SK-N-SH (cell line): ENCODE measurements around the gene PRKN. TPM values are rescaled to one million over a fixed set of nuclear protein-coding genes. Genes with fewer than 3 reads are reported as not detected.

Source experiments
- CTCF ChIA-PET: fragments of 300-600, 350-600 bp; formaldehyde crosslinking; extraction: SDS; loops from one replicate; lab custom pipeline; 2021; lab: Yijun Ruan, JAX
- POLR2A ChIA-PET: fragments of 350-600 bp; sonication (Branson Sonifier 250); formaldehyde crosslinking; extraction: SDS; loops from one replicate; lab custom pipeline; 2020; ENCODE audit warnings: antibody characterized with exemption, inconsistent platforms; lab: Yijun Ruan, JAX
- DNase-seq: peaks from one replicate; pipeline ENCODE4 v3.0.0; 2012
- H2AFZ ChIP-seq: fragments of 200-600 bp; sonication (generic); 2 replicates; pipeline ENCODE4 v1.8.1; 2016; ENCODE audit warnings: antibody characterized with exemption, mild to moderate bottlenecking, low read depth
- H3F3A ChIP-seq: fragments of 200-600 bp; sonication (generic); replicated peaks from 2 replicates; pipeline ENCODE3; 2016; ENCODE audit warnings: antibody characterized with exemption, mild to moderate bottlenecking; ENCODE audit not compliant: insufficient read depth
- H3K27ac ChIP-seq, 2 experiments: fragments of 200-500 bp in 1 of 2; fragments of 200-600 bp in 1 of 2; sonication (Bioruptor generic) in 1 of 2; sonication (generic), shearing (Covaris generic) in 1 of 2; 2 replicates each; pipeline versions ENCODE4 v1.5.1 to v1.6.1; 2014 to 2016; ENCODE audit warnings: low read depth in 2 of 2, inconsistent platforms in 1 of 2, low read length in 1 of 2, mild to moderate bottlenecking in 1 of 2, mixed read lengths in 1 of 2
- H3K27me3 ChIP-seq: fragments of 200-600 bp; sonication (generic), shearing (Covaris generic); 2 replicates; pipeline ENCODE4 v1.6.1; 2016; ENCODE audit warnings: mixed run types; ENCODE audit not compliant: insufficient read depth
- H3K36me3 ChIP-seq, 2 experiments: fragments of 200-500 bp in 1 of 2; fragments of 200-600 bp in 1 of 2; sonication (Bioruptor generic) in 1 of 2; sonication (generic) in 1 of 2; replicated peaks in 1 of 2; 2 replicates each; pipeline versions ENCODE3 to v1.5.1; 2014 to 2016; ENCODE audit warnings: low read length in 1 of 2, mild to moderate bottlenecking in 1 of 2; ENCODE audit not compliant: insufficient read depth in 2 of 2, control insufficient read depth in 1 of 2
- H3K4me1 ChIP-seq, 2 experiments: fragments of 200-500 bp in 1 of 2; fragments of 200-600 bp in 1 of 2; sonication (Bioruptor generic) in 1 of 2; sonication (generic), shearing (Covaris generic) in 1 of 2; 2 replicates each; pipeline versions ENCODE4 v1.5.1 to v1.6.1; 2014 to 2016; ENCODE audit warnings: low read depth in 1 of 2, low read length in 1 of 2, mixed run types in 1 of 2; ENCODE audit not compliant: insufficient read depth in 2 of 2, control insufficient read depth in 1 of 2
- H3K4me2 ChIP-seq: fragments of 200-600 bp; sonication (generic), shearing (Covaris generic); 2 replicates; pipeline ENCODE4 v1.6.1; 2017; ENCODE audit warnings: mixed run types
- H3K4me3 ChIP-seq, 2 experiments: fragments of 200-500 bp in 1 of 2; fragments of 200-600 bp in 1 of 2; sonication (Bioruptor generic) in 1 of 2; sonication (generic), shearing (Covaris generic) in 1 of 2; 2 replicates each; pipeline versions ENCODE4 v1.5.1 to v1.8.1; 2014 to 2016; ENCODE audit warnings: low read depth in 2 of 2, inconsistent platforms in 1 of 2, low read length in 1 of 2, mild to moderate bottlenecking in 1 of 2, mixed read lengths in 1 of 2, moderate library complexity in 1 of 2
- H3K79me2 ChIP-seq: fragments of 200-600 bp; sonication (generic); 2 replicates; pipeline ENCODE4 v1.8.1; 2017; ENCODE audit warnings: mild to moderate bottlenecking; ENCODE audit not compliant: insufficient read depth
- H3K9ac ChIP-seq: fragments of 200-600 bp; sonication (generic); 2 replicates; pipeline ENCODE4 v1.6.1; 2017; ENCODE audit warnings: mixed run types
- H3K9me2 ChIP-seq: fragments of 200-600 bp; sonication (generic); 2 replicates; pipeline ENCODE4 v1.6.1; 2017; ENCODE audit warnings: mixed run types
- H3K9me3 ChIP-seq: fragments of 200-600 bp; sonication (generic); 2 replicates; pipeline ENCODE4 v1.6.1; 2017; ENCODE audit warnings: mixed run types, mild to moderate bottlenecking, moderate library complexity
- H4K20me1 ChIP-seq: fragments of 200-600 bp; sonication (generic); 2 replicates; pipeline ENCODE4 v1.6.1; 2017; ENCODE audit warnings: mild to moderate bottlenecking, mixed run types; ENCODE audit not compliant: insufficient read depth
- FOXM1 ChIP-seq: IDR thresholded peaks from 2 replicates; pipeline ENCODE4 v1.4.0; 2012; ENCODE audit warnings: low read depth, mild to moderate bottlenecking
- MAX ChIP-seq: IDR thresholded peaks from 2 replicates; pipeline ENCODE4 v1.4.0; 2012; ENCODE audit warnings: low read depth
- MXI1 ChIP-seq: IDR thresholded peaks from 2 replicates; pipeline ENCODE4 v1.6.1; 2012; ENCODE audit warnings: mild to moderate bottlenecking, low read depth, low read length, improper control_type of control experiment
- RAD21 ChIP-seq: IDR thresholded peaks from 2 replicates; pipeline ENCODE4 v1.6.1; 2012; ENCODE audit warnings: mild to moderate bottlenecking, low read length
- REST ChIP-seq: IDR thresholded peaks from 2 replicates; pipeline ENCODE4 v1.6.1; 2012; ENCODE audit warnings: mild to moderate bottlenecking, low read depth, low read length, moderate library complexity
- RFX5 ChIP-seq: IDR thresholded peaks from 2 replicates; pipeline ENCODE4 v1.6.1; 2012; ENCODE audit warnings: mild to moderate bottlenecking, improper control_type of control experiment, low read length
- TAF1 ChIP-seq: IDR thresholded peaks from 2 replicates; pipeline ENCODE4 v1.6.1; 2012; ENCODE audit warnings: low read depth, mild to moderate bottlenecking, low read length, moderate library complexity, borderline replicate concordance
- USF1 ChIP-seq: IDR thresholded peaks from 2 replicates; pipeline ENCODE4 v1.4.0; 2012; ENCODE audit warnings: low read depth, borderline replicate concordance
- USF2 ChIP-seq: fragments of 150-350 bp; IDR thresholded peaks from 2 replicates; pipeline ENCODE4 v1.6.1; 2017; ENCODE audit warnings: antibody characterized with exemption, low read length, low read depth, borderline replicate concordance
- YY1 ChIP-seq: IDR thresholded peaks from 2 replicates; pipeline ENCODE4 v1.4.0; 2012; ENCODE audit warnings: low read depth, mild to moderate bottlenecking
- ZBTB33 ChIP-seq: IDR thresholded peaks from 2 replicates; pipeline ENCODE4 v1.4.0; 2012; ENCODE audit warnings: low read depth, borderline replicate concordance
- WGBS: methylation state at CpG from one replicate; pipeline ENCODE4 v1.1.6; 2017; ENCODE audit warnings: low lambda C conversion rate; 5-methylcytosine and 5-hydroxymethylcytosine counted together
- polyA plus RNA-seq, 3 experiments: library from polyadenylated mRNA; depleted of rRNA; stranded (reverse); fragments of >200 nt; gene quantifications; 2 replicates each; pipeline ENCODE4 v1.2.3, GENCODE V29; 2012

Gene PRKN
- polyA plus RNA-seq, 1 of the 3 experiments (the other 2 are of a cell fraction) = 0.76 TPM

GRCh38 chr6:162710936-162711335 is 16.6 kb downstream of the PRKN start:
- peaks cover 0 to 20% of the 10 kb centered on the region in 2 experiments; a peak in 2 of 4 replicates for H3K4me1 ChIP-seq
- TF ChIP-seq USF2 (no peak), MXI1 (no peak), RAD21 (no peak), MAX (no peak), USF1 (no peak), TAF1 (no peak), RFX5 (no peak), FOXM1 (no peak), REST (no peak), YY1 (no peak), ZBTB33 (no peak)
- H3K36me3 ChIP-seq = no peaks in the 10 kb centered on the region
- H3K27me3 ChIP-seq = no peaks in the 10 kb centered on the region
- no peak overlapping the region for H3K27ac ChIP-seq
- WGBS = 23% methylated on average over 2 of the region's 2 CpGs
- H3K9ac ChIP-seq = no peak overlapping the region
- no peaks in the 10 kb centered on the region for H4K20me1 ChIP-seq
- no peaks in the 10 kb centered on the region for H3K9me2 ChIP-seq
- H3F3A ChIP-seq = no peaks in the 10 kb centered on the region
- H3K79me2 ChIP-seq = no peaks in the 10 kb centered on the region
- no peak overlapping the region for H3K4me3 ChIP-seq
- POLR2A ChIA-PET = no interaction called here
- no peak overlapping the region for H2AFZ ChIP-seq
- no peaks in the 10 kb centered on the region for H3K9me3 ChIP-seq
- no peak overlapping the region for H3K4me2 ChIP-seq
- CTCF ChIA-PET = interaction anchor here (0.7 to 1.2 kb wide), 4 partner anchors 12 to 172 kb away, joined by 3 to 4 read pairs (median 3); no protein-coding TSS in a partner anchor
- DNase-seq = no peak
